SK-N-SH (cell line): Measurements from ENCODE around the gene KCTD15.

Experiments used
- POLR2AphosphoS5 ChIP-seq: IDR thresholded peaks from 2 replicates; pipeline ENCODE4 v1.6.1; 2012; ENCODE audit warnings: low read depth, low read length
- RCOR1 ChIP-seq: fragments of 150-350 bp; IDR thresholded peaks from 2 replicates; pipeline ENCODE4 v1.6.1; 2017; ENCODE audit warnings: antibody characterized with exemption, low read length

DNA sequence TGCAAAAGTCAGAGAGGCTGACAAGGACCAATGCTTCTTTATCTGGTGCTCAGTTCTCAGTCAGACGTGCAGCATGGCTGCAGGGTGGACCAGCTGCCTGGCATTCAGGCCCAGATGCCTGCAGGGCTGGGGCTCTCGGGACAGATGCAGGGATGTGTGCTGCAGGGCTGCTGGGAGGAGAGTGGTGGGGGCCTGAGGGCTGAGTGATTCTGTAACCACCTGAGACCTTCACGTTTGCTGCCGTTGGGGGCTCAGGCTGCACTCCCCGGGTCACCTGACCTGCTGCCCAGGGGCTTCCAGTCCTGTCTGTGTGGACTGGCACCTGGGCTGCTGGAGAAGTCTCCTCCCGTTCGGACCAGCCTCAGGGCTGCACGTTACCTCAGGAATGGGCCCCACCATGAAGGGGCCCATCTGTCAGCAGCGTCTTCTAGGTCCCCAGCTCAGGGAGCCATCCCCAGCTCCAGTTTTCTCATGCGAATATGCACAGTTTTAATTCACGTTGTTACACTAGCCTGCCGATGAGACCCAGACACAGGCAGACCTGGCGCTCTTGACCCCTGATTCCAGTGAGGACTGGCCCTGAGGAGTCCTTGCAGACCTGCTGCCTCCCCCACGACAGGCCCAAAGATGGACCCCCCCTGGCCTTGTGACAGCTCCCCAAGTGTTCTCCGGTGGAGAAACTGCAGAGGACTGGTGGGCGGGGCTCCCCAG lies 16.9 kb downstream of the KCTD15 start:
- no peak for TF ChIP-seq POLR2AphosphoS5
- no peak for TF ChIP-seq RCOR1
